ENCODE measurements around the gene PLXNA4.

- TF ChIP-seq, protein P1, sequence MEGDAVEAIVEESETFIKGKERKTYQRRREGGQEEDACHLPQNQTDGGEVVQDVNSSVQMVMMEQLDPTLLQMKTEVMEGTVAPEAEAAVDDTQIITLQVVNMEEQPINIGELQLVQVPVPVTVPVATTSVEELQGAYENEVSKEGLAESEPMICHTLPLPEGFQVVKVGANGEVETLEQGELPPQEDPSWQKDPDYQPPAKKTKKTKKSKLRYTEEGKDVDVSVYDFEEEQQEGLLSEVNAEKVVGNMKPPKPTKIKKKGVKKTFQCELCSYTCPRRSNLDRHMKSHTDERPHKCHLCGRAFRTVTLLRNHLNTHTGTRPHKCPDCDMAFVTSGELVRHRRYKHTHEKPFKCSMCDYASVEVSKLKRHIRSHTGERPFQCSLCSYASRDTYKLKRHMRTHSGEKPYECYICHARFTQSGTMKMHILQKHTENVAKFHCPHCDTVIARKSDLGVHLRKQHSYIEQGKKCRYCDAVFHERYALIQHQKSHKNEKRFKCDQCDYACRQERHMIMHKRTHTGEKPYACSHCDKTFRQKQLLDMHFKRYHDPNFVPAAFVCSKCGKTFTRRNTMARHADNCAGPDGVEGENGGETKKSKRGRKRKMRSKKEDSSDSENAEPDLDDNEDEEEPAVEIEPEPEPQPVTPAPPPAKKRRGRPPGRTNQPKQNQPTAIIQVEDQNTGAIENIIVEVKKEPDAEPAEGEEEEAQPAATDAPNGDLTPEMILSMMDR (conservative IDR thresholded peaks at IDR 0.05; ENCODE audit: low read depth, low read length), result no peak
- no peak for TF ChIP-seq EZH2 (IDR thresholded peaks at IDR 0.05; ENCODE audit: borderline replicate concordance, low read depth, low read length, poor library complexity, severe bottlenecking)
Observed at GRCh38 chr7:132290021-132290420, 286.2 kb downstream of the PLXNA4 start.

Measured in A673 (cell line).